Panc1 (cell line): Measurements from ENCODE around the gene TM7SF2. TPM values are rescaled to one million over a fixed set of nuclear protein-coding genes. Genes with fewer than 3 reads are reported as not detected.

ENCODE experiments used
- ATAC-seq: fragments of 200-7000 bp; cut with Tn5 transposase; 2 replicates; pipeline ENCODE4 v1.9.1; 2020; ENCODE audit warnings: mild to moderate bottlenecking, moderate library complexity
- BruUV-seq: library from RNA; stranded (reverse); fragments of 400-500 nt; replicated peaks from 2 replicates; lab custom pipeline; 2021; lab: Mats Ljungman, UMichigan
- CTCF ChIA-PET: fragments of 300-600 bp; sonication (Branson Sonifier 250); formaldehyde crosslinking; loops from one replicate; lab custom pipeline; 2022; ENCODE audit warnings: antibody characterized with exemption; lab: Charles Lee
- POLR2A ChIA-PET: fragments of 300-600 bp; sonication (Branson Sonifier 250); formaldehyde crosslinking; loops from one replicate; lab custom pipeline; 2022; ENCODE audit warnings: antibody characterized with exemption; lab: Charles Lee
- DNase-seq: peaks from one replicate; pipeline ENCODE4 v3.0.0-alpha.2; 2010; ENCODE audit warnings: low read depth, low spot score
- H3K27ac ChIP-seq: 2 replicates; pipeline ENCODE4 v1.5.1; 2011; ENCODE audit warnings: mild to moderate bottlenecking, low read length, inconsistent platforms
- H3K27me3 ChIP-seq: fragments of 200-500 bp; sonication (Bioruptor generic); 2 replicates; pipeline ENCODE4 v1.6.0; 2014; ENCODE audit warnings: low read length, inconsistent platforms; ENCODE audit not compliant: control insufficient read depth, insufficient read depth
- H3K36me3 ChIP-seq: fragments of 200-500 bp; sonication (Bioruptor generic); 2 replicates; pipeline ENCODE4 v1.5.1; 2014; ENCODE audit warnings: inconsistent platforms, mild to moderate bottlenecking, low read length, moderate library complexity; ENCODE audit not compliant: control insufficient read depth, insufficient read depth
- H3K4me1 ChIP-seq: 2 replicates; pipeline ENCODE4 v1.5.1; 2011; ENCODE audit warnings: inconsistent platforms, mild to moderate bottlenecking, low read length, moderate library complexity; ENCODE audit not compliant: control insufficient read depth, insufficient read depth
- H3K4me3 ChIP-seq, 2 experiments: 2 replicates each; pipeline ENCODE4 v1.5.1; 2011 to 2012; ENCODE audit warnings: low read depth in 2 of 2, low read length in 2 of 2, mild to moderate bottlenecking in 2 of 2, inconsistent platforms in 1 of 2, moderate library complexity in 1 of 2
- H3K9me3 ChIP-seq: fragments of 200-500 bp; sonication (Bioruptor generic); 2 replicates; pipeline ENCODE4 v1.5.1; 2014; ENCODE audit warnings: low read depth, mild to moderate bottlenecking, inconsistent platforms, low read length, moderate library complexity; ENCODE audit not compliant: control insufficient read depth, insufficient read depth
- POLR2AphosphoS5 ChIP-seq: IDR thresholded peaks from 2 replicates; pipeline ENCODE4 v1.6.1; 2012; ENCODE audit warnings: mild to moderate bottlenecking, low read depth, low read length, moderate library complexity
- SIN3A ChIP-seq: IDR thresholded peaks from 2 replicates; pipeline ENCODE4 v1.6.1; 2012; ENCODE audit warnings: low read depth, mild to moderate bottlenecking, low read length, moderate library complexity, borderline replicate concordance; ENCODE audit not compliant: insufficient read depth
- TCF7L2 ChIP-seq: IDR thresholded peaks from 2 replicates; pipeline ENCODE4 v1.6.1; 2011; ENCODE audit warnings: mild to moderate bottlenecking, low read depth, low read length, inconsistent platforms
- in situ Hi-C: cut with HindIII; loops from 2 replicates; pipeline ENCODE4 v1.10.0; 2016; ENCODE audit warnings: low sequenced_read_pairs, low pct_unique_long_range_greater_than_20kb
- intact Hi-C: fragments of 100-400 bp; cut with micrococcal nuclease; formaldehyde crosslinking; loops from one replicate; pipeline ENCODE4 v1.10.0; 2022; ENCODE audit not compliant: unreplicated experiment
- microRNA-seq: library from miRNA; unstranded; fragments of <30 nt; microRNA quantifications from one replicate; pipeline ENCODE4 v1.1.0, GENCODE V29; 2020; ENCODE audit not compliant: unreplicated experiment
- total RNA-seq: library from RNA; stranded (reverse); gene quantifications from one replicate; pipeline ENCODE4 v1.2.1, GENCODE V29; 2021; ENCODE audit not compliant: unreplicated experiment
- TF ChIP-seq, protein P1 (sequence below), 2 experiments: IDR thresholded peaks; 2 replicates each; pipeline ENCODE4 v1.6.1; 2011 to 2012; ENCODE audit warnings: low read depth in 2 of 2, control low read depth in 1 of 2, low read length in 1 of 2, mild to moderate bottlenecking in 1 of 2, moderate library complexity in 1 of 2; ENCODE audit not compliant: insufficient read depth in 1 of 2
- TF ChIP-seq, protein P2 (sequence below): fragments of 450-650 bp; IDR thresholded peaks from 2 replicates; pipeline ENCODE4 v1.5.1; 2017; ENCODE audit warnings: mild to moderate bottlenecking

The TM7SF2 gene
- total RNA-seq, 1 experiment from 2014 or later: 85.4 TPM

DNA sequence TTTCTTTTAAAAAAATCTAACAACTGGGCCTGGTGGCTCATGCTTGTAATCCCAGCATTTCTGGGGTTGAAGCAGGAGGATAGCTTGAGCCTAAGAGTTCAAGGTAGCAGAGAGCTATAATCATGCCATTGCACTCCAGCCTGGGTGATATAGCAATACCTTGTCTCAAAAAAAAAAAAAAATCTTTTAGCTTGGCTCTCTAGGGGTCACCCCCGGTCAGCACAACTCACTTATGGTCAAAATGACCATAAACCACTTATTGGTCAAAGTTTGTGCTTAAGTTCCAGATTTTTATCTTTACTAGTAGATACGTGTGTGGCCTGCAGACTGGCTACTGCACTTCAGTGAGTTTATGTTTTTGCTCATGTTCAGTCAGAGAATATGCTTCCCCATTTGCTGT lies 52.0 kb downstream of the TM7SF2 start:
- intact Hi-C loops (no loop called here), in situ Hi-C loops (no loop called here)
- 0 out of 2 replicates have a peak, but pooled peaks cover 7% of the 10 kb centered on the region for H3K4me1 ChIP-seq
- TF ChIP-seq POLR2AphosphoS5: no peak
- TF ChIP-seq TCF7L2: no peak
- no peak for TF ChIP-seq SIN3A
- TF ChIP-seq, protein P1, sequence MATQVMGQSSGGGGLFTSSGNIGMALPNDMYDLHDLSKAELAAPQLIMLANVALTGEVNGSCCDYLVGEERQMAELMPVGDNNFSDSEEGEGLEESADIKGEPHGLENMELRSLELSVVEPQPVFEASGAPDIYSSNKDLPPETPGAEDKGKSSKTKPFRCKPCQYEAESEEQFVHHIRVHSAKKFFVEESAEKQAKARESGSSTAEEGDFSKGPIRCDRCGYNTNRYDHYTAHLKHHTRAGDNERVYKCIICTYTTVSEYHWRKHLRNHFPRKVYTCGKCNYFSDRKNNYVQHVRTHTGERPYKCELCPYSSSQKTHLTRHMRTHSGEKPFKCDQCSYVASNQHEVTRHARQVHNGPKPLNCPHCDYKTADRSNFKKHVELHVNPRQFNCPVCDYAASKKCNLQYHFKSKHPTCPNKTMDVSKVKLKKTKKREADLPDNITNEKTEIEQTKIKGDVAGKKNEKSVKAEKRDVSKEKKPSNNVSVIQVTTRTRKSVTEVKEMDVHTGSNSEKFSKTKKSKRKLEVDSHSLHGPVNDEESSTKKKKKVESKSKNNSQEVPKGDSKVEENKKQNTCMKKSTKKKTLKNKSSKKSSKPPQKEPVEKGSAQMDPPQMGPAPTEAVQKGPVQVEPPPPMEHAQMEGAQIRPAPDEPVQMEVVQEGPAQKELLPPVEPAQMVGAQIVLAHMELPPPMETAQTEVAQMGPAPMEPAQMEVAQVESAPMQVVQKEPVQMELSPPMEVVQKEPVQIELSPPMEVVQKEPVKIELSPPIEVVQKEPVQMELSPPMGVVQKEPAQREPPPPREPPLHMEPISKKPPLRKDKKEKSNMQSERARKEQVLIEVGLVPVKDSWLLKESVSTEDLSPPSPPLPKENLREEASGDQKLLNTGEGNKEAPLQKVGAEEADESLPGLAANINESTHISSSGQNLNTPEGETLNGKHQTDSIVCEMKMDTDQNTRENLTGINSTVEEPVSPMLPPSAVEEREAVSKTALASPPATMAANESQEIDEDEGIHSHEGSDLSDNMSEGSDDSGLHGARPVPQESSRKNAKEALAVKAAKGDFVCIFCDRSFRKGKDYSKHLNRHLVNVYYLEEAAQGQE (IDR thresholded peaks at IDR 0.05; ENCODE audit: insufficient read depth in 1 of 2, low read depth in 2 of 2, low read length in 1 of 2): no peak
- TF ChIP-seq, protein P2, sequence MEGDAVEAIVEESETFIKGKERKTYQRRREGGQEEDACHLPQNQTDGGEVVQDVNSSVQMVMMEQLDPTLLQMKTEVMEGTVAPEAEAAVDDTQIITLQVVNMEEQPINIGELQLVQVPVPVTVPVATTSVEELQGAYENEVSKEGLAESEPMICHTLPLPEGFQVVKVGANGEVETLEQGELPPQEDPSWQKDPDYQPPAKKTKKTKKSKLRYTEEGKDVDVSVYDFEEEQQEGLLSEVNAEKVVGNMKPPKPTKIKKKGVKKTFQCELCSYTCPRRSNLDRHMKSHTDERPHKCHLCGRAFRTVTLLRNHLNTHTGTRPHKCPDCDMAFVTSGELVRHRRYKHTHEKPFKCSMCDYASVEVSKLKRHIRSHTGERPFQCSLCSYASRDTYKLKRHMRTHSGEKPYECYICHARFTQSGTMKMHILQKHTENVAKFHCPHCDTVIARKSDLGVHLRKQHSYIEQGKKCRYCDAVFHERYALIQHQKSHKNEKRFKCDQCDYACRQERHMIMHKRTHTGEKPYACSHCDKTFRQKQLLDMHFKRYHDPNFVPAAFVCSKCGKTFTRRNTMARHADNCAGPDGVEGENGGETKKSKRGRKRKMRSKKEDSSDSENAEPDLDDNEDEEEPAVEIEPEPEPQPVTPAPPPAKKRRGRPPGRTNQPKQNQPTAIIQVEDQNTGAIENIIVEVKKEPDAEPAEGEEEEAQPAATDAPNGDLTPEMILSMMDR: no peak
- H3K4me3 ChIP-seq: no peak overlapping the region
- H3K9me3 ChIP-seq: no peaks in the 10 kb centered on the region
- no TSS peak for BruUV-seq
- no peaks in the 10 kb centered on the region for H3K27me3 ChIP-seq
- DNase-seq (no peak), ATAC-seq (no peak)
- ChIA-PET POLR2A (no interaction called here), CTCF (no interaction called here)
- H3K27ac ChIP-seq: no peak overlapping the region
- H3K36me3 ChIP-seq: no peaks in the 10 kb centered on the region

Small RNA genes lying within 50 kb of the gene (microRNA-seq; reads per million reads assigned to microRNA genes)
- gene MIR6751: 1.9 reads per million

Other genes starting within 250 kb of the TM7SF2 start
- gene EHD1, start 233.3 kb upstream of the TM7SF2 start, total RNA-seq: 186 TPM
- 28.8 TPM for gene ATG2A, start 194.7 kb upstream of the TM7SF2 start, total RNA-seq
- gene PPP2R5B, start 187.2 kb upstream of the TM7SF2 start, total RNA-seq: 14.0 TPM
- gene GPHA2, start 176.0 kb upstream of the TM7SF2 start, total RNA-seq: not detected
- gene MAJIN, start 139.8 kb upstream of the TM7SF2 start, total RNA-seq: not detected
- 1.6 TPM for gene BATF2, start 114.9 kb upstream of the TM7SF2 start, total RNA-seq
- gene ARL2, start 97.7 kb upstream of the TM7SF2 start, total RNA-seq: 177 TPM
- gene SNX15, start 84.4 kb upstream of the TM7SF2 start, total RNA-seq: 51.5 TPM
- gene SAC3D1, start 70.7 kb upstream of the TM7SF2 start, total RNA-seq: 55.6 TPM
- gene NAALADL1, start 53.3 kb upstream of the TM7SF2 start, total RNA-seq: 0.23 TPM
- 92.9 TPM for gene CDCA5, start 27.8 kb upstream of the TM7SF2 start, total RNA-seq
- 68.4 TPM for gene ZFPL1, start 27.6 kb upstream of the TM7SF2 start, total RNA-seq
- gene VPS51, start 15.7 kb upstream of the TM7SF2 start, total RNA-seq: 101 TPM
- gene ZNHIT2, start 5.8 kb downstream of the TM7SF2 start, total RNA-seq: 27.1 TPM
- gene FAU, start 10.3 kb downstream of the TM7SF2 start, total RNA-seq: 1,001 TPM
- 111 TPM for gene MRPL49, start 10.4 kb downstream of the TM7SF2 start, total RNA-seq
- gene SYVN1, start 22.6 kb downstream of the TM7SF2 start, total RNA-seq: 64.3 TPM
- not detected for gene SPDYC, start 58.4 kb downstream of the TM7SF2 start, total RNA-seq
- 256 TPM for gene CAPN1, start 70.1 kb downstream of the TM7SF2 start, total RNA-seq
- 39.0 TPM for gene POLA2, start 150.1 kb downstream of the TM7SF2 start, total RNA-seq
- gene CDC42EP2, start 203.0 kb downstream of the TM7SF2 start, total RNA-seq: 8.1 TPM
- 97.0 TPM for gene DPF2, start 222.0 kb downstream of the TM7SF2 start, total RNA-seq
- gene TIGD3, start 242.9 kb downstream of the TM7SF2 start, total RNA-seq: 2.4 TPM